Measurements from ENCODE around the gene SFXN1.
"Not testable (repeated sequence)": the region's sequence is repeated elsewhere in the genome, so short reads cannot be mapped to it uniquely, and the experiment has no call there.

The SFXN1 gene

GRCh38 chr5:175478384-175479124 lies at the start of gene SFXN1:
SFXN1 (plus strand) TSS chr5:175478560; CDS start chr5:175492104, 13,544 bp downstream.
- DNase-seq = peak; percentile 92

DNA sequence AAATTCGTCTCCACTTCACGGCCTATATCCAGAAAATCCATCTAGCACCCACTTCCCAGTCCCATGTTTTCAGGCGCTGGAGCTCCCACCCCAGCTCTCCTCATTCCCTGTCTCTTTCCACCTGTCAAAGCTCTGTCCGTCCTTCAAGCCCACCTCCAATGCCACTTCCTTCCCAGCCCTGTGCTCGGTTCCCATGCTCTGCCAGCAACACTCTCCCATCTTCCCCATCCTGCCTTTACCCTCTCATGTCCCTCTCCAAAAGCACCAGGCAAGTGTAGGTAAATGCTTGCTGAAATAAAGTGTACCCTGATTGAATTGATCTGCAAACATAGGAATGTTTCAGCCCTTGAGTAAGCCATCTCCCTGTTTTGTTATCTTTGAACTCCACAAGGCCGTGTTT lies 43.6 kb upstream of the SFXN1 start:
- no peak for DNase-seq

GRCh38 chr5:175436359-175436758 lies 42.0 kb upstream of the SFXN1 start:
- no peak for DNase-seq

- no peak for DNase-seq
Measured at GRCh38 chr5:175438234-175438857, 40.0 kb upstream of the SFXN1 start.

DNA sequence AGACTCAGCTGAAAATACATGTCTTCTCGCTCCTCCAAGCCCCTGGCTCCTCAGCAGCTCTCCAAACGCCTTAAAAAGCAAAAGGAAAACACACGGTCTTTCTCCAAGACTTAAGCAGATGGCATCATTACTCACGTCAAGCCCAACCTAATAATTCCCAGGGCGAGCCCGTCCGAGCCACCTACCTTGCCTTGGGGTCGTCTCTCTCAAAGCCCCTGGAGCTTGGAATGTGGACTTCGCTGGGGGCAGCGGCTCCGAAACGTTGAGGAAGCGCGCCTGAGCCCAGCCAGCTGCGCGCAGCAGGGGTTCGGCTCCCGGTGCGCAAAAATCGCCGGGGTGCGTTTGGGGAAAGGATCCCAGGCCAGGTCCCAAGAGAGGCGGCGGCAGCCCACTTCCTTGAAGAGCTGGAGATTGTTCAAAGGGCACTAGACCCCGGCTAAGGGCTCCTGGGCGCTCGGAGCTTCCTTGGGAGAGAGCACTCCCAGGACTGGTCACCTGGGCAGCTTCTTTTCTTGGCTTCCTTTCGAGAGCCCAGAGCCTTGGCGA lies 34.8 kb upstream of the SFXN1 start:
- DNase-seq = no peak

- DNase-seq = peak; percentile 87
Measured at GRCh38 chr5:175444060-175444904, 34.1 kb upstream of the SFXN1 start, which contains the start of gene DRD1. DRD1 (minus strand) TSS chr5:175444182; CDS start chr5:175443099, 1,083 bp downstream.

DNA sequence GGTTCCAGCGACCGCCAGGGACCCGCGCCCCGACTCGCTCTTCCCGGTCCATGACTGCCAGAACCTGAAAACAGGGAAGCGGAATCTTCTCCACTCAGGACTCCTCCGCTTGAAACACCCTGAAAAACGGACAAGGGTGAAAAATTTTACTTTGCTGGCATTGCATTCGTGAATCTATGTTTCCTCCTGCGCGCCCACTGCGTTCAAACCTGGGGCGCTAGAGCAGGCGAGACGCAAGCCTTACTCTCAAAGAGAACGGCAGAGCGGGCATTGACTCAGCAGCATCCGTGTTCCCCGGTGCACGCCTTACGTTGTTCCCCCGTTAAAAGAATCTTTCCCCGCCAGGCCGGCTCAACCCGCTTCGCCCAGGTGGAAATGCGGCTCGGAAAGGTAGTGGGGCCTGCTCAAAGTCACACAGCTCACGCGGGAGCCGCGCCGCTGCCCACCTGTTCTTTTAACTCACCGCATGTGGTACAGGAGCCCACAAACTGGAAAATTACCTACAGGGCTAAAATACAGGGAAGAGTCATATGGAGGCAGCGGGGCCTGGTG lies 33.4 kb upstream of the SFXN1 start:
- no peak for DNase-seq

- DNase-seq = not testable (repeated sequence)
Measured at GRCh38 chr5:175446378-175446777, 32.0 kb upstream of the SFXN1 start.

GRCh38 chr5:175447571-175447970 lies 30.8 kb upstream of the SFXN1 start:
- no peak for DNase-seq

GRCh38 chr5:175448276-175448675 lies 30.1 kb upstream of the SFXN1 start:
- DNase-seq = no peak

DNA sequence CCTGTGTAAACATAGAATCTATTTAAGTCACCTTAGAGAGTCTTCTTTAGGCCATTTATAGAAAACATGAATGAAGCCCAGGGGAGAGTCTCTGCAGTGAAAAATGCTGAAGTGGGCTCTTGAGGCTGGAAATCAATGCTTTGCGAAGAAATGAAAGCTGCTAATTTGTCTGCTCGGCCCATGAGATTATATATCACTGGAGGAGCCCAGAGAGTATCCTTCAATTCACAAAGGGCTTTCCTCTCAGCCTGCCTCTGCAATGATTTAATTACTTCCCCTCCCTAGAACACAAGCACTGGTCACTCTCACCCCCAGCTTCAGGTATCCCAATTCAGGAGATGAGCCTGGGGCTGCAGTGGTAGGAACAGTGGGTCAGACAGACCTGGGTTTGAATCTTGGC lies 26.2 kb upstream of the SFXN1 start:
- no peak for DNase-seq

- not testable (repeated sequence) for DNase-seq
Measured at GRCh38 chr5:175454338-175454737, 24.0 kb upstream of the SFXN1 start.

DNA sequence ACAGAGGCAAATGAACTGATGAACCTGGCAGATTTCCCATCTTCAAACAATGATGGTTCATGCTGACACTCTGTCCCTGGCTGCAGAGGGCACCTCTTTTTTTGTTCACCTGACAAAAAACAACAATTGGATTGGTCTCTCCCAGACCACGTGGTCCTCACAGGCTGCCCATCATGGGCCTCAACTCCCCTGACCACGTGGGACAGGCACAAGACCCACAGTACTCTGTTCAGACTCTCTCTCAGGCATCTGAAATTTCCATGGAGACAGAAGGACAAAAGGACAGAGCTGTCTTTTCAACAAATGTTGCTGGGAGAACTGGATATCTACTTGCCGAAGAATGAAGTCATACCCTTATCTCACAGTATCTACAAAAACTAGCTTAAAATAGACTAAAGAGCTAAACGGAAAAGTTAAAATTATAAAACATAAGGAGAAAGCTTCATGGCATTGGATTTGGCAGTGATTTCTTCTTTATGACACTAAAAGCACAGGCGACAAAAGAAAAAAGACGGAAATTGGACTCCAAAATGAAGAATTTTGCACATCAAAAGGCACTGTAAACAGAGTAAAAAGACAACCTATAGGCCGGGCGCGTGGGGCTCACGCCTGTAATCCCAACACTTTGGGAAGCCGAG lies 22.1 kb upstream of the SFXN1 start:
- no peak for DNase-seq

GRCh38 chr5:175457466-175457865 lies 20.9 kb upstream of the SFXN1 start:
- no peak for DNase-seq

GRCh38 chr5:175460126-175460525 lies 18.2 kb upstream of the SFXN1 start:
- no peak for DNase-seq

- DNase-seq = no peak
Measured at GRCh38 chr5:175460552-175460951, 17.8 kb upstream of the SFXN1 start.

DNA sequence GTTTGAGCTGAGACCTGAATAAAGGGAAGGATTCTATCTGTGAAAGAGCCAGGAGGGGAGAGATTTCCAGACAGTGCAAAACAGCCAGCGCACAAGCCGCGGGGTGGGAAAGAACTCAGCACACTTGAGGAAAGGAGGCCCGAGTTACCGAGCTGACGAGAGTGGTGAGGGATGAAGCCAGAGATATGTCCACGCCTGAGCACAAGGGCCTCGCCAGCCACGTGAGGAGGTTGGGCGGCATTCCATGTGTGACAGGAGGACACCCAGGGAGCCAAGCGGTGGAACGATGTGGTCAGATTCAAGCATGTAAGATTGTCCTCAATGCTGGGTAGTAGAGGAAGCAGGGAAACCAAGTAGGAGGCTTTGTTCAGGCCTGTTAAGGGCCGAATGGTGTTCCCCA lies 17.0 kb upstream of the SFXN1 start:
- no peak for DNase-seq

DNA sequence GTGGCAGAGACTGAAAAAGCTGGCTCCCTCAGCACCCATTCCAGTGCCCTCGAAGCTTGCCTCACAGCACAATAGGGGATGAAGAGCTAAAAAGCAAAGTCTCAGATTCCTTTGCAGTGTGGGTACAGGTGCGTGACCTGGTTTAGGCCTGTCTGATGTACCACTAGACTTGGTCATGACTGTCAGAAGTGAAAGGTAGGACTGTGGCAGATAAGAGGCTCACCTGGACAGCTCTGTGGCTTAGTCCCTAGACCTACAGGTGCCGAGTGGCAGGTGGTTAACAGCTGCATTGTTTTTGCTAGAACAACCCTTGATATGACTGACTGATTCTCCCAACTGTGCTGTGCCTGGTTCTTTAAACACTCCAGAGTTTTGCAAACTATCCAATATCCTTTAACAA lies 14.7 kb upstream of the SFXN1 start:
- DNase-seq = no peak

DNA sequence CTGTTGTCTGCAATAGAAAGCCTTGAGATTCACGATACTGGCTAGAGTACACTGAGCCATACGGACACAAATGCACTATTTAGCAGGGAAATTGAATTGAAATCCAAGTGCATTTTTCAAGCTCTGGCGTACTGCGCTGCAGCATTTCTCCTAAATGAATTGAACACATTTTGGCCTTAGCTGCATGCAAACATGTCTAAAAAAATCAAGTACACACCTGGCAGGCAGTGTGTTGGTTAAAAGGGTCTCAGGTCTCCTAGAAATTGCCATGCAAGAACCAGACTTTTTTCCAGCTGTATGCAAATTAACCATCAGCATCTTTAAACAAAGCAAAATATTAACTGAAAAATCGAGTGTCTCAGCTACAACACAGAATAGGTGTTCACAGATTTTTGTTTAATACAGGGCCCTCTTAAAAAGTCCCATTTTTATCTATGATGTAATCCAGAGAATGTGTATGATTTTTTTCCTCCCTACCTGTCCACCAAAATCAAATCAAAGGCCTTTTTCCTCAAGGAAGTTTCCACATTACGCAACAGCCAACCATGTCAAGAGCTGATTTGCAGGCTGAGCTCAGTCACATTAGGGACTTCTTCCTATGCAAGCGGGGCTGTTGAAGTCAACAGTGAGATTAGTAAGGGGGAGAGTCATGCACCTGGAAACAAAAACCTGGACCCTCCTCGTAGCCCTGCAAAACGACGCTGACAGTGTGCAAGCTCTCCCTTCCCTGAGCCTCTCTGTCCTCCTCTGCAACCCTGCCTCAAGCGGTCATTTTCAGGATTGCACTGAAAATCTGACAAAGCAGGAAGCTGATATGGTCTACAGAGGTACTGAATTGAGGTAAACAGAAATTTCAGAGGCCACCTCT lies 14.1 kb upstream of the SFXN1 start:
- peak; percentile 78 for DNase-seq

DNA sequence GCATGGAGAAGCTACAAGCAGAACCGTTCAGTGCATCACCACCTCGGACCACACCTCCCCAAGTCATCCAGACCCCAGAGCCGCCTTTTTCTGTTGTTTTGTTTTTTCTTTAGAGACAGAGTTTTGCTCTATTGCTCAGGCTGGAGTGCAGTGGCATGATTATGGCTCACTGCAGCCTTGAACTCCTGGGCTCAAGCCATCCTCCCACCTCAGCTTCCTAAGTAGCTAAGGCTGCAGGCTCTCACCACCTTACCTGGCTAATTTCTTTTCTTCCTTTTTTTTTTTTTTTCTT lies 13.5 kb upstream of the SFXN1 start:
- DNase-seq = no peak

DNA sequence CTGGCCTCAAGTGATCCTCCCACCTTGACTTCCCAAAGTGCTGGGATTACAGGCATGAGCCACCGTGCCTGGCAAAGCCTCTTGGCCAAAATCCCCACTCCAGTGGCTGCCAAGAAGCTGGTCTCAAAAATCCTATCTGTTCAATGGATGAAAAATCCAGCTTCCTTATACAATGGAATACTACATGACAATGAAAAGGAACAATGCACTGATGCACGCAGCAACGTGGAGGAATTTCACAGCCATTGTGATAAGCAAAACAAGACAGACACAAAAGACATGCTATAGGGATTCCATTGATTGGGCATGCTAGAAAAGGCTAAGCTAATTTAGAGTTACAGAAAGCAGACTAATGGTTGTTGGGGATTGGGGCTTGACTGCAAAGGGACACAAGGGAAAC lies 13.1 kb upstream of the SFXN1 start:
- no peak for DNase-seq
